NCI-H2196 (cell line): Measurements from ENCODE around the gene OR10H1.
A peak's percentile ranks its signal among the peaks of the same experiment; 100 is the strongest.
"Not testable (repeated sequence)": the region's sequence is repeated elsewhere in the genome, so short reads cannot be mapped to it uniquely, and the experiment has no call there.

Experiments
- DNase-seq: peaks from one replicate; lab custom pipeline; 2025; ENCODE audit not compliant: unreplicated experiment; lab: John Stamatoyannopoulos, UW

The OR10H1 gene

GRCh38 chr19:15829306-15829698, 13.8 kb upstream of the OR10H1 start:
- no peak for DNase-seq

DNA sequence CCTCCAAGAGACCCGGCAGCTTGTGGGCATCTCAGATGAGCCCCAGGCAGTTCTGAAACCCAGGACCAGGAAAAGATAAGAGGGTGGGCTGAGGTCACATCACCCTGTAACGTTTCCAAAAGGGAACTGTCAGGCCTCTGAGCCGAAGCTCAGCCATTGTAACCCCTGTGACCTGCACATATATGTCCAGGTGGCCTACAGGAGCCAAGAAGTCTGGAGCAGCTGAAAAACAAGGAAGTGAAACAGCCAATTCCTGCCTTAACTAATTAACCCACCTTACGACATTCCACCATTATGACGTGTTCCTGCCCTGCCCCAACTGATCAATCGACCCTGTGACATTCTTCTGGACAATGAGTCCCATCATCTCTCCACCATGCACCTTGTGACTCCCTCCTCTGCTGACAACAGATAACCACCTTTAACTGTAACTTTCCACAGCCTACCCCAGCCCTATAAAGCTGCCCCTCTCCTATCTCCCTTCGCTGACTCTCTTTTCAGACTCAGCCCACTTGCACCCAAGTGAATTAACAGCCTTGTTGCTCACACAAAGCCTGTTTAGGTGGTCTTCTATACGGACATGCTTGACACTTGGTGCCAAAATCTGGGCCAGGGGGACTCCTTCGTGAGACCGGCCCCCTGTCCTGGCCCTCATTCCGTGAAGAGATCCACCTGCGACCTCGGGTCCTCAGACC, 13.3 kb upstream of the OR10H1 start:
- peak; percentile 20 for DNase-seq

DNA sequence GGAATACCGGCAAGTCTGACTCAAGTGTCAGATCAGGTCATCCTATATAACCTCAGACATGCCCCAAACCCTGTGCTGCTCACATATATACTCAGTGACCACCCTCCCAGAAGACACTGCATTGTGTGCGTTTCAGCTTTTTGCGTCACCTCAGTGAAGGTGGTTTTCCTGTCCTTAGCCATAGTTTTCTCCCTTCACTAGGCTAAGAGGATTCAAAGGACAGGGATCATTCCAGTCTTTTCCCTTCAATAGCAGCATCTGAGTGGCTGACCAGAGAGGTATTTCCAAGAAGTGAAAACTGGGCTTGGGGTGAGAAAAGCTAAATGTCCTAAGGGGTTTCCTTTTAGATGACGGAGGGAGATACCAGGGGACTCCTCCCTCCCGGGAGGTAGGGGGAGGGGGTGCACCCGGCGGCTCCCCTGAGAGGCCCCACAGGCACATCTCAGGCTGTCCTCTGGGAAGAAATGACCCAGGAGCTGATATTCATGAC, 12.7 kb upstream of the OR10H1 start:
- no peak for DNase-seq

DNA sequence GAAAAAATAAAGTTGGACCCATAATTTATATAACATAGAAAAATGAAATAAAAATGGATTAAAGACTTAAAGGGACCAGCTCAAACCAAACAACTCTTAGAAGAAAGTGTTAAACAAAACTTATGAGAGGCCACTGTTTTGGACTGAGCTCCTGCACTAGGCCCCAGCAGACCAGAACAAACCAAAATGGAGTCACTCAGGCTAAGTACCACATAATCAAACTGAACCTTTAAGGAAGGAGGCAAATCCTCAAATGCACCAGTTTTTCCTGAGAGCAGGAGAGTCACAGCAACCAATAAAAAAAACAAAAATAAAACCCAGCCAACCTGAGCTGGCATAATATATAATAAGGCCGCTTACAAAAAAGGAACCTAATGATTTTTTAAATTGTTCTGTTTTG, 10.3 kb upstream of the OR10H1 start:
- no peak for DNase-seq

GRCh38 chr19:15820646-15821045, 5.2 kb upstream of the OR10H1 start:
- DNase-seq, result no peak

- DNase-seq, result no peak
These were observed 1.5 kb downstream of the OR10H1 start for GRCh38 chr19:15813916-15814315.

GRCh38 chr19:15812060-15812722, 3.3 kb downstream of the OR10H1 start:
- DNase-seq, result peak; percentile 50

- DNase-seq, result no peak
These were observed 4.0 kb downstream of the OR10H1 start for GRCh38 chr19:15811476-15811875.

DNA sequence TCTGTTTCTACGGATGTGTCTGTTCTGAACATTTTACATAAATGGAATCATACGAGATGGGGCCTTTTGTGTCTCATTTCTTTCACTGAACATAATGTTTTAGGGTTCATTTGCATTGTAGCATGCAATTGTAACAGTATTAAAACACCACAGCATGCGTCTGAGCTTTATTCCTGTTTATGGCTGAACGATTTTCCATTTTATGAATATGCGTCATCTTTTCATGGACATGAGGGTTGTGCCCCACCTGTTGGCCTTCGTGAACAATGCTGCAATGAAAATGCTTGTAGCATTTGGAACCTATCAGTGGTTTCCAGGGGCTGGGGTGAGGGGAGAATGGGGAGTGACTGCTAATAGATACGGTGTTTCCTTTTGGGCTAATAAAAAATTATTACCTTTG, 5.1 kb downstream of the OR10H1 start:
- DNase-seq, result peak; percentile 57

- DNase-seq, result not testable (repeated sequence)
These were observed 21.2 kb downstream of the OR10H1 start for GRCh38 chr19:15794279-15794678.

- DNase-seq, result peak; percentile 37
These were observed 25.4 kb downstream of the OR10H1 start for GRCh38 chr19:15790096-15790495.

DNA sequence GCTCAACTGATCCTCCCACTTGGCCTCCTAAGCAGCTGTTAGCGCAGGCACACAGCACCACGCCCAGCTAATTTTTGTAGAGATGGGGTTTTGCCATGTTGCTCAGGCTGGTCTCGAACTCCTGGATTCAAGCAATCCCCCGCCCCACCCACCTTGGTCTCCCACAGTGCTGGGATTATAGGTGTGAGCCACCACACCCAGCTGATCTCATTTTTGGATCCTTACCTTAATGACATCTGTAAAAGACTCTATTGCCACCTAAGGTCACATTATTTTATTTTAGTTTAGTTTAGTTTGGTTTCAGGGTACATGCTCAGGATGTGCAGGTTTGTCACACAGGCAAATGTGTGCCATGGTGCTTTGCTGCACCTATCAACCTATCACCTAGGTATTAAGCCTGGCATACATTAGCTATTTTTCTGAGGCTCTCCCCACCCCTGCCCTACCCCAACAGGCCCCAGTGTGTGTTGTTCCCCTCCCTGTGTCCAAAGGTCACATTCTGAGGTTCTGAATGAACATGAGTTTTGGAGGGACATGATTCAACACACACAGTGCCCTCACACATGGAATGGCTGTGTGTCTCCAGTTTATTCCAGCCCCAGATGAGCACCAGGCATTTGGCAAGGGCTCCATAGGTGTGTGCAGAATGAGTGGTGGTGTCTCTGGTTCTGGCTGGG, 26.7 kb downstream of the OR10H1 start:
- no peak for DNase-seq

DNA sequence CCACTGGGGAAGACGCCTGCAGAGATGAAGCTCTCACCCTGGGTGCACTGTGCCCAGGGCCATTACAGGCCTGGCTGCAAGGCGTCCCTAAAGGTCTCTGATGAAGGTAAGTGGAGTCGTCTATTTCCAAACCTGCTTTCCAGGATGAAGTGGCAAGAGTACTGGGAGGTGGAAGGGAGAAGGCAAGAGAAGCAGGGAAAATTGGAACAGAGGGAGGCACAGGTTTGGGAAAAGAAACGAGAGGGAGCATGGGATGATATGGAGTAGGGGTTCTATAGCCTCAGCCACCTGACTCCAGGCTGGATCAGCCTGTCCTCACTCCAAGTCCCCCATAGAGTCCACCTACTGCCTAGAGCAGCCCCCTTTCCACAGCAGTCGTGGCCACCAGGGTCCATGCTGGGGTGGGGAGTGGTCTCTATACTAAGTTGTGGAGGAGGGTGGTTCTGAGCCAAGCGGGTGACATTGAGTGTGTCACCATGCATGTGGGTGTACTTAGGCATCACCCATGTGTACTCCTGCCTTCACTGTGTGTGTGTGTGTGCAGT, 27.8 kb downstream of the OR10H1 start, which contains the start of gene OR10H5:
Gene OR10H5, plus strand, starts transcription at position 51 of the 545 bp plus-strand sequence. CDS start 6,388 bp downstream, outside the sequence.
- no peak for DNase-seq

- DNase-seq, result not testable (repeated sequence)
These were observed 32.6 kb downstream of the OR10H1 start for GRCh38 chr19:15782896-15783295.

DNA sequence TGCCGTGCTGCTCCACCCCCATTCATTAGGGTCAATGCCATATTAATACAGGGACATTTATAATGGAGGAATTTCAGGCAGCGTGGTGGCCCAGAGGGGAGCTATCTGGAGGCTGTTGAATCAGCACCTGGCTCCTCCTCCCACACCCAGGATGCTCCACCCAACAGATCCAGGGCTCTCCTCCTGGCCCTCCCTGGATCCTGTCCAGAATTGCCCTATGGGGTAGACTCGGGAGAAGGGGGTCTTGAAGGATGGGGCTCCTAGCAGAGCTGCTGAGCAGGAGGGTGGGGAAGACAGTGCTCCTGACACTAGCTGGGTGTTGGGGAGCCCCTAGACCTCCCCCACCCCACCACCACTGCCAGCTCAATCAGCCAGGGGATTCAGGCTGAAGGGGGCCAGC, 33.3 kb downstream of the OR10H1 start:
- DNase-seq, result no peak

DNA sequence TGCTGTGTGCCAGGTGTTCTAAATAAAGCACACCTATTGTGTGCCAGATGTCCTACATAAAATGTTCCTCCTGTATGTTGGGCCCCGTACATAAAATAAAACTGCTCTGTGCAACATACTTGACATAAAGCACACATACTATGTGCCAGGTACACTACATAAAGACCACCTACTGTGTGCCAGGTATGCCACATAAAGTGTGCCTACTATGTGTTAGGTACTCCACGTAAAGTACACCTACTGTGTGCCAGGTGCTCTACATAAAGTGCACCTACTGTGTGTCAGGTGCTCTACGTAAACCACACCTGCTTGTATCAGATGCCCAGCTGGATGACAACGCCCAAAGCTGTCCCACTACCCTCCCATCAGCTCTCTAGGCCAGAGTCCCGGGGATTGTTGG, 33.8 kb downstream of the OR10H1 start:
- DNase-seq, result no peak

DNA sequence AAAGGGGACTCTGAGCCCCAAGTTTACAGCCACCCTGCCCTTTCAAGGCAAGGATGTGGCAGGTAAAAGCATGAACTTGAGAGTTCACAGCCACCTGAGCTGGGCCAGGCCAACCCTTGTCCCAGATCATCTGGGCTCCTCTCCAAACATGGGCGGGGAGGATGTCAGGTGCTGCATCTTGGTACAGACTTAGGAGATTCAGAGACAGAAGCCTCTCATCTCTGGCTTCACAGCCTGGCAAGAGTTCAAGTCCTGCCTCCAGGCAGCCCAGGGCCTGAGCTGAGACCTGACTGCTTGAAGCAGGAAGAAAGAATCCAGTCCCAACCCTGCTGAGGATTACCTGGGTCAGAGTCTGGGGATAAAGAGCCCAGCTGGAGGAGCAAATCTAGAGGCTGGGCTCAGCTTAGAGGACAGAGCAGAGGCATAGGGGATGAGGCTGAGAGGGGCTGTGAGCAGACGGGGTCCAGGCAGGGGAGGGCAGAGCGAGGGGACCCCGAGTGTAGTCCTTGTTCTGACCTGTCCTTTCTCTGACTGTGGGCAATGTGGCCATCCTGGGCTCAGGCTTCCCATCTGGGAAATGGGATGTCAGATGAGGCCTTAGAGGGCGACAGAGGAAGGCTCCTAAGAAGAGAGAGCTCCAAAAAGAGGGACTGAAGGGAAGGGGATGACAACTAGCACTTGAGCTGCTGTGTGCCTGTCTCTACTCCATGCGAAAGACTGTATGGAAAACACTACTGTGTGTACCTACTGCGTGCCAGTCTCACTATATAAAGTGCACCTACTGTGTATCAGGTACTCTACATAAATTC, 34.6 kb downstream of the OR10H1 start:
- DNase-seq, result peak; percentile 68

DNA sequence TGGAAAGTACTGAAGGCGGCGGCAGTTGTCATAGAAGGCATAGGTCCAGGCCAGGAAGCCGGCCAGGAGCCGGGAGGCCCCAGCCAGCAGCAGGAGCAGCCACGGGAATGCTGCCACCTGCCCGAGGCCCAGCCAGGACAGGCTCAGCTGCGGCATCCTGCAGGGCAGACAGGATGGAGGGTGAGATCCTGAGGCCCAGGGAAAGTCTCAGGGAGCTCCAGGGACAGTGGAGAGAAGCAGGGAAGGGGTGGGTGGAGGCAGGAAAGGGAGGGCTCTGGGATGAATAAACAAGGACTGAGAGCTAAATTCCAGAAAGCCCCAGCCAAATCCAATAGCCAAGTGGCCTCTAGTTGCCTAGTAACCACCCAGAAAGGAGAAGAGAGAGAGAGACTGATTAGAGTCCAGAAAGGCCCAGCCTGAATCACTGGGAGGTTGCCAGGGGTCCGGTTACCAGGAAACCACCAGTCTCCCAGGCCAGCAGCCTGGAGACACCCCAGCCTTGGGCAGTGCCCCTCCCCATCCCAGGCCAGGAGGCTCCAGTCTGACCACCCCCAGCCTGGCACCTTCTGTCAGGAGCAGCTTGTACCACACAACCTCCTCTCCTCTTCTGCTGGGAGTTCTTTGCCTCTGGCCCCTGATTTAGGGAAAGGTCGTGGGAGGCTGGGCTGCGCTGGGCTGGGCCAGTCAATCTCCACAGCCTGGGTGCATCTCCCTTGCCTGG, 35.5 kb downstream of the OR10H1 start:
- DNase-seq, result peak; percentile 95

GRCh38 chr19:15776991-15777970, 38.2 kb downstream of the OR10H1 start:
- no peak for DNase-seq
